ENCODE results near the gene RNU5B-1. TPM values are rescaled to one million over a fixed set of nuclear protein-coding genes. Genes with fewer than 3 reads are reported as not detected.

The RNU5B-1 gene
- not detected in 2 replicates for total RNA-seq

GRCh38 chr15:65304381-65305149, at the start of gene RNU5B-1:
TSS of gene RNU5B-1 (plus strand) at chr15:65304677.

GRCh38 chr15:65286704-65287519, 17.6 kb upstream of the RNU5B-1 start, which contains the start of gene PARP16:
TSS of gene PARP16 (minus strand) at chr15:65286883. CDS start at chr15:65286426, 457 bp downstream.

Other genes starting within 250 kb of the RNU5B-1 start
- gene RASL12, start 236.7 kb upstream of the RNU5B-1 start, total RNA-seq: not detected in 2 replicates
- not detected in 2 replicates for gene KBTBD13, start 227.9 kb upstream of the RNU5B-1 start, total RNA-seq
- under 0.01 and 0.35 TPM in 2 replicates for gene UBAP1L, start 189.5 kb upstream of the RNU5B-1 start, total RNA-seq
- 23.2 and 25.7 TPM in 2 replicates for gene PDCD7, start 170.9 kb upstream of the RNU5B-1 start, total RNA-seq
- 26.0 and 43.5 TPM in 2 replicates for gene CLPX, start 119.3 kb upstream of the RNU5B-1 start, total RNA-seq
- 0.28 and 0.49 TPM in 2 replicates for gene CILP, start 93.2 kb upstream of the RNU5B-1 start, total RNA-seq
- gene PARP16, start 17.8 kb upstream of the RNU5B-1 start, total RNA-seq: 3.0 and 4.6 TPM in 2 replicates
- gene RNU5A-1, start 8.6 kb upstream of the RNU5B-1 start, total RNA-seq: not detected in 2 replicates
- gene IGDCC3, start 73.3 kb downstream of the RNU5B-1 start, total RNA-seq: not detected in 2 replicates
- 0.05 and 0.07 TPM in 2 replicates for gene IGDCC4, start 118.3 kb downstream of the RNU5B-1 start, total RNA-seq
- 17.0 and 18.4 TPM in 2 replicates for gene DPP8, start 213.0 kb downstream of the RNU5B-1 start, total RNA-seq
- gene HACD3, start 225.8 kb downstream of the RNU5B-1 start, total RNA-seq: 64.1 and 70.5 TPM in 2 replicates